ENCODE measurements around the gene CDC73. TPM values are rescaled to one million over a fixed set of nuclear protein-coding genes. Genes with fewer than 3 reads are reported as not detected.

CDC73 gene
- total RNA-seq, 1 experiment from 2014 or later, result 63.2 TPM

GRCh38 chr1:193110864-193111263 lies 11.0 kb upstream of the CDC73 start:
- no peak overlapping the region for H3K27ac ChIP-seq (ENCODE audit: low read depth, low read length)
- no peak for DNase-seq (ENCODE audit: low read depth, low spot score)
- ChIA-PET CTCF (no interaction called here), RAD21 (ENCODE audit: low non-redundant PET in 1 of 2, low total read pairs in 2 of 2, uncharacterized antibody in 2 of 2, unreplicated experiment in 2 of 2) (no interaction called here), POLR2A (interaction anchor here (0.6 to 1.3 kb wide), 3 partner anchors 11 to 66 kb away, joined by 4 to 5 read pairs (median 4); partner anchors contain the start of gene CDC73)
- no peak overlapping the region for H3K4me2 ChIP-seq (ENCODE audit: low read length)
- no peaks in the 10 kb centered on the region for H4K20me1 ChIP-seq (ENCODE audit: insufficient read depth)
- no peaks in the 10 kb centered on the region for H3K9me3 ChIP-seq (ENCODE audit: control insufficient read depth in 1 of 2, insufficient read depth in 1 of 2, low read depth in 1 of 2, low read length in 2 of 2)
- no peak for ATAC-seq
- no peak overlapping the region for H3K4me3 ChIP-seq (replicated peaks in 1 of 2; ENCODE audit: low read depth in 1 of 2, low read length in 2 of 2)
- H3K36me3 ChIP-seq (ENCODE audit: control insufficient read depth in 1 of 2, insufficient read depth in 2 of 2, low read length in 2 of 2), result no peaks in the 10 kb centered on the region
- H3K79me2 ChIP-seq (ENCODE audit: insufficient read depth, low read length), result no peaks in the 10 kb centered on the region
- no peaks in the 10 kb centered on the region for H3K27me3 ChIP-seq (ENCODE audit: insufficient read depth, low read length)
- peaks cover 21 to 30% of the 10 kb centered on the region in 2 experiments for H3K4me1 ChIP-seq (ENCODE audit: control insufficient read depth in 1 of 2, insufficient read depth in 2 of 2, low read length in 2 of 2)
- H3K9ac ChIP-seq (ENCODE audit: low read length), result no peak overlapping the region
- TF ChIP-seq, protein P1, sequence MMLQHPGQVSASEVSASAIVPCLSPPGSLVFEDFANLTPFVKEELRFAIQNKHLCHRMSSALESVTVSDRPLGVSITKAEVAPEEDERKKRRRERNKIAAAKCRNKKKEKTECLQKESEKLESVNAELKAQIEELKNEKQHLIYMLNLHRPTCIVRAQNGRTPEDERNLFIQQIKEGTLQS (IDR thresholded peaks at IDR 0.05), result no peak
- no TSS peak for BruUV-seq (replicated peaks)
- intact Hi-C loops (cut with micrococcal nuclease), result no loop called here
- H2AFZ ChIP-seq (ENCODE audit: low read depth, low read length, poor library complexity, severe bottlenecking), result peak overlapping the region; percentile 76
- no peaks in the 10 kb centered on the region for H3K9me2 ChIP-seq (ENCODE audit: insufficient read depth)

- DNase-seq (ENCODE audit: low read depth, low spot score) (peak; percentile 46), ATAC-seq (peak; percentile 59)
- Histone ChIP-seq H3K9ac (ENCODE audit: low read length) (peak overlapping the region; percentile 3; the same call in 1 of the 2 replicates), H4K20me1 (ENCODE audit: insufficient read depth) (no peaks in the 10 kb centered on the region), H3K4me1 (ENCODE audit: control insufficient read depth in 1 of 2, insufficient read depth in 2 of 2, low read length in 2 of 2) (peaks cover 23 to 30% of the 10 kb centered on the region in 2 experiments), H2AFZ (ENCODE audit: low read depth, low read length, poor library complexity, severe bottlenecking) (peak overlapping the region; percentile 76), H3K27me3 (ENCODE audit: insufficient read depth, low read length) (no peaks in the 10 kb centered on the region), H3K4me3 (replicated peaks in 1 of 2; ENCODE audit: low read depth in 1 of 2, low read length in 2 of 2) (no peak overlapping the region), H3K9me2 (ENCODE audit: insufficient read depth) (no peaks in the 10 kb centered on the region), H3K27ac (ENCODE audit: low read depth, low read length) (no peak overlapping the region), H3K36me3 (ENCODE audit: control insufficient read depth in 1 of 2, insufficient read depth in 2 of 2, low read length in 2 of 2) (no peaks in the 10 kb centered on the region), H3K79me2 (ENCODE audit: insufficient read depth, low read length) (no peaks in the 10 kb centered on the region), H3K4me2 (ENCODE audit: low read length) (peak overlapping the region; percentile 53), H3K9me3 (ENCODE audit: control insufficient read depth in 1 of 2, insufficient read depth in 1 of 2, low read depth in 1 of 2, low read length in 2 of 2) (no peaks in the 10 kb centered on the region)
- intact Hi-C loops (cut with micrococcal nuclease), result no loop called here
- BruUV-seq (replicated peaks), result no TSS peak
- CTCF ChIA-PET, result interaction anchor here (0.7 kb wide), 1 partner anchor 10 kb away, joined by 3 read pairs; the partner anchor contains the start of gene CDC73
- POLR2A ChIA-PET, result interaction anchor here (0.7 to 1.7 kb wide), 5 partner anchors 10 to 52 kb away, joined by 3 to 5 read pairs (median 4); partner anchors contain the start of genes CDC73, RO60 and UCHL5
- RAD21 ChIA-PET (ENCODE audit: low non-redundant PET in 1 of 2, low total read pairs in 2 of 2, uncharacterized antibody in 2 of 2, unreplicated experiment in 2 of 2), result no interaction called here
- TF ChIP-seq POLR2A (IDR thresholded peaks at IDR 0.05; ENCODE audit: borderline replicate concordance, extremely low read depth, insufficient read depth, insufficient read length) (no peak), JUND (IDR thresholded peaks at IDR 0.05) (peak; percentile 37), ELF1 (IDR thresholded peaks at IDR 0.05; ENCODE audit: borderline replicate concordance, low read depth) (no peak), POLR2AphosphoS5 (IDR thresholded peaks at IDR 0.05; ENCODE audit: low read depth, low read length) (peak; percentile 60), SRF (IDR thresholded peaks at IDR 0.05; ENCODE audit: low read depth) (no peak), EZH2phosphoT487 (IDR thresholded peaks at IDR 0.05; ENCODE audit: borderline replicate concordance) (no peak), CEBPB (IDR thresholded peaks at IDR 0.05; ENCODE audit: low read depth) (peak; percentile 99), RAD21 (IDR thresholded peaks at IDR 0.05; ENCODE audit: low read depth) (no peak), EGR1 (IDR thresholded peaks at IDR 0.05; ENCODE audit: low read depth) (no peak), ZFX (IDR thresholded peaks at IDR 0.05) (no peak), SIN3A (IDR thresholded peaks at IDR 0.05; ENCODE audit: low read depth) (no peak; the same call in 1 of the 2 replicates), CTCF (IDR thresholded peaks at IDR 0.05 in 2 of 3, conservative IDR thresholded peaks at IDR 0.05 in 1 of 3; ENCODE audit: borderline replicate concordance in 1 of 3, insufficient read depth in 1 of 3, low read depth in 2 of 3, low read length in 2 of 3) (no peak), CBX3 (IDR thresholded peaks at IDR 0.05; ENCODE audit: low read depth) (no peak), FOSL1 (IDR thresholded peaks at IDR 0.05; ENCODE audit: low read depth) (no peak)
- TF ChIP-seq, protein P2, sequence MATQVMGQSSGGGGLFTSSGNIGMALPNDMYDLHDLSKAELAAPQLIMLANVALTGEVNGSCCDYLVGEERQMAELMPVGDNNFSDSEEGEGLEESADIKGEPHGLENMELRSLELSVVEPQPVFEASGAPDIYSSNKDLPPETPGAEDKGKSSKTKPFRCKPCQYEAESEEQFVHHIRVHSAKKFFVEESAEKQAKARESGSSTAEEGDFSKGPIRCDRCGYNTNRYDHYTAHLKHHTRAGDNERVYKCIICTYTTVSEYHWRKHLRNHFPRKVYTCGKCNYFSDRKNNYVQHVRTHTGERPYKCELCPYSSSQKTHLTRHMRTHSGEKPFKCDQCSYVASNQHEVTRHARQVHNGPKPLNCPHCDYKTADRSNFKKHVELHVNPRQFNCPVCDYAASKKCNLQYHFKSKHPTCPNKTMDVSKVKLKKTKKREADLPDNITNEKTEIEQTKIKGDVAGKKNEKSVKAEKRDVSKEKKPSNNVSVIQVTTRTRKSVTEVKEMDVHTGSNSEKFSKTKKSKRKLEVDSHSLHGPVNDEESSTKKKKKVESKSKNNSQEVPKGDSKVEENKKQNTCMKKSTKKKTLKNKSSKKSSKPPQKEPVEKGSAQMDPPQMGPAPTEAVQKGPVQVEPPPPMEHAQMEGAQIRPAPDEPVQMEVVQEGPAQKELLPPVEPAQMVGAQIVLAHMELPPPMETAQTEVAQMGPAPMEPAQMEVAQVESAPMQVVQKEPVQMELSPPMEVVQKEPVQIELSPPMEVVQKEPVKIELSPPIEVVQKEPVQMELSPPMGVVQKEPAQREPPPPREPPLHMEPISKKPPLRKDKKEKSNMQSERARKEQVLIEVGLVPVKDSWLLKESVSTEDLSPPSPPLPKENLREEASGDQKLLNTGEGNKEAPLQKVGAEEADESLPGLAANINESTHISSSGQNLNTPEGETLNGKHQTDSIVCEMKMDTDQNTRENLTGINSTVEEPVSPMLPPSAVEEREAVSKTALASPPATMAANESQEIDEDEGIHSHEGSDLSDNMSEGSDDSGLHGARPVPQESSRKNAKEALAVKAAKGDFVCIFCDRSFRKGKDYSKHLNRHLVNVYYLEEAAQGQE (IDR thresholded peaks at IDR 0.05; ENCODE audit: low read depth), result no peak
- TF ChIP-seq, protein P1 (IDR thresholded peaks at IDR 0.05), result peak; percentile 98
Observed at GRCh38 chr1:193111641-193112090, 10.2 kb upstream of the CDC73 start.

Measured in HCT116 (cell line).